Fibroblast of pulmonary artery (primary cell): ENCODE results near the gene GAP43.

Experiments used
- DNase-seq: peaks from one replicate; pipeline ENCODE4 v3.0.0-alpha.2; 2010; ENCODE audit warnings: low read depth
- H3K4me3 ChIP-seq: replicated peaks from 2 replicates; pipeline ENCODE4 v1.5.1; 2011; ENCODE audit warnings: low read depth, mild to moderate bottlenecking, control low read depth, low read length, moderate library complexity
- CTCF ChIP-seq: IDR thresholded peaks from 2 replicates; pipeline ENCODE4 v1.5.1; 2011; ENCODE audit warnings: mild to moderate bottlenecking, control low read depth, low read length, inconsistent platforms; ENCODE audit errors: missing control alignments

Gene GAP43

GRCh38 chr3:115704661-115705338 is 81.5 kb downstream of the GAP43 start:
- no peak overlapping the region for H3K4me3 ChIP-seq
- peak; percentile 26 for DNase-seq
- TF ChIP-seq CTCF, result no peak

- DNase-seq, result no peak
- no peak overlapping the region for H3K4me3 ChIP-seq
- no peak for TF ChIP-seq CTCF
Measured at GRCh38 chr3:115706311-115706829, 83.1 kb downstream of the GAP43 start.

GRCh38 chr3:115708540-115708939 is 85.2 kb downstream of the GAP43 start:
- DNase-seq, result no peak
- H3K4me3 ChIP-seq, result no peak overlapping the region
- TF ChIP-seq CTCF, result no peak

- TF ChIP-seq CTCF, result no peak
- no peak for DNase-seq
- no peak overlapping the region for H3K4me3 ChIP-seq
Measured at GRCh38 chr3:115709093-115709492, 85.8 kb downstream of the GAP43 start.

GRCh38 chr3:115709931-115710330 is 86.6 kb downstream of the GAP43 start:
- DNase-seq, result peak; percentile 49
- H3K4me3 ChIP-seq, result no peak overlapping the region
- no peak for TF ChIP-seq CTCF

GRCh38 chr3:115710799-115711198 is 87.5 kb downstream of the GAP43 start:
- no peak for TF ChIP-seq CTCF
- DNase-seq, result peak; percentile 26
- peak overlapping the region; percentile 19 for H3K4me3 ChIP-seq

- TF ChIP-seq CTCF, result no peak
- no peak overlapping the region for H3K4me3 ChIP-seq
- no peak for DNase-seq
Measured at GRCh38 chr3:115712871-115713270, 89.6 kb downstream of the GAP43 start.
